GM21360 (cell line): Measurements from ENCODE around the gene NT5DC2.

Experiments used
- ATAC-seq: cut with Tn5 transposase; IDR thresholded peaks from one replicate; pipeline ENCODE4 v1.9.1; 2021; ENCODE audit warnings: mild to moderate bottlenecking, moderate library complexity; ENCODE audit not compliant: unreplicated experiment

Gene NT5DC2

DNA sequence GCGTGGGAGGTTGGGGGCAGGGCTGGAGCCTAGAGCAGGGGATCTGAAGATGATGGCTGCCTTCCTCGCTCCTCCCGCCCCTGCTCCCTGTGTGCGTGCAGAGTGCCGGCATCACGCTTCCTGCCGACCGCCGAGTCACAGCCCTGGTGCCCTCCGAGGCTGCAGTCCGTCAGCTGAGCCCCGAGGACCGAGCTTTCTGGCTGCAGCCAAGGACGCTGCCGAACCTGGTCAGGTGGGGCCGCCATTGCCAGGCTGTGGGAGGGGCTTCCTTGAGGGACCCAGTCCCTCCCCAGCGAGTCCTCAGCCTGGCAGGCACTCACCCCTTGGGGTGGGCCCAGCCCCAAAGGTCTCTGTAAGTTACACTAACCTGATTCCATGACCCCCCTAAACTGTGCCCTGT lies 20.9 kb downstream of the NT5DC2 start:
- ATAC-seq, result no peak

DNA sequence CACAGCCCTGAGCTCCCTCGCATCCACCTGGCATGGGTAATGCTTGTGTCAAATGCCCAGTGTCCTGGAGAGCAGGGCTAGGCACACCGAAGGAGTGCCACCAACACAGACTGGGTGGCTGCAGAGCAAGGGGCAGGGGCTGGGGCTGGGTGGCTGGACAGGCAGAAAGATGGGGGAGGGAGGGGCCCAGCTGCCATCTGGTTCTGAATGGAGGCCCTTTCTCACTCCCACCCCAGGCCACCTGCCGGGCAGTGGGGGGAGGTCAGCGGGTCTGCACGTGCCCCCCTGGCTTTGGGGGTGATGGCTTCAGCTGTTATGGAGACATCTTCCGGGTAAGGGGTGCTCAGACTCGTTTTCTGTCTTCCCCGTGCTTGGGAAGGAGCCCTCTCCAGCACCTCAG lies 21.6 kb downstream of the NT5DC2 start:
- no peak for ATAC-seq

- ATAC-seq, result no peak
Measured at GRCh38 chr3:52511509-52511908, 22.1 kb downstream of the NT5DC2 start.

DNA sequence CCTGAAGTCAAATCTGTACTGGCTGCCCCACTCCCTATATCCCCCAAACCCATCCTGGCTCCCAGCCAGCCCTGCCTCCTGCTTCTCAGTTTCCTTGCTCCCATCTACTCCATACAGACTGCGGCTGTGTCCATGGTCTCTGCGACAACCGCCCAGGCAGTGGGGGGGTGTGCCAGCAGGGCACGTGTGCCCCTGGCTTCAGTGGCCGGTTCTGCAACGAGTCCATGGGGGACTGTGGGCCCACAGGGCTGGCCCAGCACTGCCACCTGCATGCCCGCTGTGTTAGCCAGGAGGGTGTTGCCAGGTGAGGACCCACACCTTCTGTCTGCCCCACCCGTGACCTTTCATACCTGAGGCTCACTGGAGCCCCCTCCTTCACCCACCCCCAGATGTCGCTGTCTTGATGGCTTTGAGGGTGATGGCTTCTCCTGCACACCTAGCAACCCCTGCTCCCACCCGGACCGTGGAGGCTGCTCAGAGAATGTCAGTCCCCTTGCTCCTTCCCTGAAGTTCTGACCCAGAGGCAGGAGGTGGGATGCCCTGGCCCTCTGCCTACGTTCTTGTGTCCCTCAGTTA lies 23.8 kb downstream of the NT5DC2 start:
- ATAC-seq, result no peak

DNA sequence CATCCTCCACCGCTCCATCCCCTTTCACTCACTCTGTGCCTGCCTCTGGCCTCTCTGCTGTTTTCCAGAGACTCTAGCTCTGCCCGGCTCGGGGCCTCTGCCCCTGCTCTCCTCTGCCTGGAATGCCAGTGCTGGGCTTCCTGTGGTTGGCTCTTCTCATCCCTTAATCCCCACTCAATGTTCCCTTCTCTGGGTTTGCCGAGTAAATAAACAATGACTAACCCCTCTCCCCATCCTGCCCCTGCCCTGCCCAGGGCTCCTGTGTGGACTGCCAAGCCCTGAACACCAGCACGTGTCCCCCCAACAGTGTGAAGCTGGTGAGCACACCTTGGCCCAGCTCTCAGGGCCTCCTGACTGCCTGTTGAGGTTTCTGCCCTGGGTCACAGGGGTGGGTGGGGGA lies 26.3 kb downstream of the NT5DC2 start:
- no peak for ATAC-seq

DNA sequence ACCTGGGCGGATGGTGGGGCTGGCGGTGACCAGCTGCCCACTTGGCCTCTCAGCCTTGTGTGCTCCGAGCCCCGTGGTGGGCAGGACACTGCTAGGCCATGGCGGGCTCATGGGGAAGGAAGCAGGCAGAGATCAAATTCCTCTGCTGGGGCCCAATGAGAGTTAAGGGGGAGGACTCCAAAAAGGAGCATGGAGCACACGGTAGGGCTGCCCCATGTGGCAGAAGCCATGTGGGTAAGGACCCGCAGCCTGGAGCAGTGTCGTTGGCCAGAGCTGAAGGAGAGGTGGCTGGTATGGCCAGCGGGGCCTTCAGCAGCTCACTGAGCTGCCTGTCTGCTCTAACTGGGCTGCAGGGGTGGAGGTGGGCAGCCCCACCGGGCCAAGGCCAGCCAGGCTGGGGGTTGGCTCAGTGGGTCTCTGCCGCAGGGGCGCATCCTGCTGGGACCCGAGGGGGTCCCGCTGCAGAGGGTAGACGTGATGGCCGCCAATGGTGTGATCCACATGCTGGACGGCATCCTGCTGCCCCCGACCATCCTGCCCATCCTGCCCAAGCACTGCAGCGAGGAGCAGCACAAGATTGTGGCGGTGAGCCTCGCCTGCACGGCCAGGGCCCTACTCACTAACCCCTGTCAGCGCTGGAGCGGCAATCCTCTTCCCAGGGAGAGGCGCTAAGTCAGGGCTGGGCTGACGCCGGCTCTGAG lies 27.2 kb downstream of the NT5DC2 start:
- no peak for ATAC-seq

DNA sequence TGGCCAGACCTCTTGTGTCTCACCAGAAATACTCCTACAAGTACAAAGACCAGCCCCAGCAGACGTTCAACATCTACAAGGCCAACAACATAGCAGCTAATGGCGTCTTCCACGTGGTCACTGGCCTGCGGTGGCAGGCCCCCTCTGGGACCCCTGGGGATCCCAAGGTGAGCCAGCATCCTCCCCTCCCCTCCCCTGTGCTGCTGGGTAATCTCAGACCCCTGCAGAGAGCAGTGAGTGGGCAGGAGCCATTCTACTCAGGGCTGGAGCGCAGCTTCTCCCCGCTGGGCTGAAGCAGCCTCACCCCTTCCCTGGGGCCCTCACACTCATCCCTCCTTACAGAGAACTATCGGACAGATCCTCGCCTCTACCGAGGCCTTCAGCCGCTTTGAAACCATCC lies 28.7 kb downstream of the NT5DC2 start:
- no peak for ATAC-seq

- no peak for ATAC-seq
Measured at GRCh38 chr3:52503788-52504424, 29.8 kb downstream of the NT5DC2 start.

GRCh38 chr3:52502808-52503350 lies 30.8 kb downstream of the NT5DC2 start:
- ATAC-seq, result no peak

DNA sequence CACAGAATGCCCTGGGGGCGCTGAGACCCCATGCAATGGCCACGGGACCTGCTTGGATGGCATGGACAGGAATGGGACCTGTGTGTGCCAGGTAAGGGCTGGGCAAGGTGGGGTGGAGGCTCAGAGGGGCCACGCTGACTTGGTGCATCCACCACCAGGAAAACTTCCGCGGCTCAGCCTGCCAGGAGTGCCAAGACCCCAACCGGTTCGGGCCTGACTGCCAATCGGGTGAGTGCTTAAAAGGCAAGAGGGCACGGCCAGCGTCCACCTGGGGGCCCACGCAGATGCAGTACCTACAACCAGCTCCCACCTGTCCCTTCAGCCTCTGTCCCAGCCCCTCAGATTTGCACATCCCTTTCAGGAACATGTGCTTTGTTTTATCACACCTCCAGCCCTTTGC lies 31.7 kb downstream of the NT5DC2 start:
- no peak for ATAC-seq

DNA sequence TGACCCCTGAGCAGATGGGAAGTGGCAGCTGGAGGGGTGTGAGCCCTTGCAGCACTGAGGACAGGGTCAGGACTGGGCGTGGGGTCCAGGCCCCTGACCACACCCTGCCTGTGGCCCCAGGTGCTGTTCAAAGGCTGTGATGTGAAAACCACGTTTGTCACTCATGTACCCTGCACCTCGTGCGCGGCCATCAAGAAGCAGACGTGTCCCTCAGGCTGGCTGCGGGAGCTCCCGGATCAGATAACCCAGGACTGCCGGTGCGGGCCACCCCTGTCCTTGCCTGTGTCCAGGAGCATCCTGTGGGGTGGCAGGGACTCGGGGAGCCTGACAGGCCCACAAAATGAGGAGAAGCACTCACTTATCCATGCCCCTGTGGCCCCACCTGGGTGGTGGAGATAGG lies 32.6 kb downstream of the NT5DC2 start:
- ATAC-seq, result no peak

GRCh38 chr3:52498137-52499054 lies 35.3 kb downstream of the NT5DC2 start:
- ATAC-seq, result no peak

DNA sequence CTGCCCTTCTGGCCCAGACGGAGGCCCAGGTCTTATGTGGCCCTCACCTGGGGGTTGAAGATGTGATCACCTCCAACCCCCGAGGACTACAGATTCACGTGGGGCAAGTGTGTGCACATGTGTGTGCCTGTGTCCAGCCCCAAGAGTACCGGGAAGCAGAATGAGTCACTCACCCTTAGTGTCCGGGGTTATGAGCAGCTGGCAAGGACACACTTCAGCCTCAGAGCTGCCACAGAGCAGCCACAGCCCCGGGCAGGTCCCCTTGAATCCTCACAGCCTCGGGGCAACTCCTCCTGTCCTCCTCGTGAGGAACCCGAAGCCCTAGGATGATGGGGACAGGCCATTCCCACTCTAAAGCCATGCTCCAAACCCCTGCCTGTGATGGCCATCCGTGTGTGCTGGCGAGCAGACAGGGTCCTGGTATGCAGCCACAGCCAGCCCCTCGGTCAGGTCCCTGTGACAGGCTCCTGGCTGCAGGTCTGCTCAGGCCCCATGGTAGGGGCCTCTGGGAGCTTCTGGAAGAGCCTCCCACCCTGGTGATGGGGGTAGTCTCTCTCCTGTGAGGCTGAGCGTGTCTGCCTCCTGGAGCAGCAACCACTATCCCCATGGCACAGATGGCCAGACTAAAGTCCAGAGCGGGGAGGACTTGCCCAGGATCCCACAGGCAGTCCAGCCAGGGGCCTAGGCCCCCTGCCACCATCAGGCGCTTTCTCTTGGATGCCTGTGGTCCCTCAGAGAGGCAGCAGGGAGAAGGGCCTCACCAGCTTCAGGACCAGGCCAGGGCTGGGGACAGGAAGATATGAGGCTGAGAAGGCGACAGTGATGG lies 37.7 kb downstream of the NT5DC2 start:
- ATAC-seq, result no peak

- ATAC-seq, result no peak
Measured at GRCh38 chr3:52494886-52495495, 38.7 kb downstream of the NT5DC2 start, which contains the start of gene STAB1. Gene STAB1 (plus strand): TSS chr3:52495338. CDS start chr3:52495414, 76 bp downstream.

- no peak for ATAC-seq
Measured at GRCh38 chr3:52494445-52494844, 39.2 kb downstream of the NT5DC2 start.

- ATAC-seq, result no peak
Measured at GRCh38 chr3:52493232-52494017, 40.2 kb downstream of the NT5DC2 start.

DNA sequence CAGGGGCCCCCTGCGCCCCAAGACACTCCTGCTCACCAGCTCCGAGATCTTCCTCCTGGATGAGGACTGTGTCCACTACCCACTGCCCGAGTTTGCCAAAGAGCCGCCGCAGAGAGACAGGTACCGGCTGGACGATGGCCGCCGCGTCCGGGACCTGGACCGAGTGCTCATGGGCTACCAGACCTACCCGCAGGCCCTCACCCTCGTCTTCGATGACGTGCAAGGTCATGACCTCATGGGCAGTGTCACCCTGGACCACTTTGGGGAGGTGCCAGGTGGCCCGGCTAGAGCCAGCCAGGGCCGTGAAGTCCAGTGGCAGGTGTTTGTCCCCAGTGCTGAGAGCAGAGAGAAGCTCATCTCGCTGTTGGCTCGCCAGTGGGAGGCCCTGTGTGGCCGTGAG lies 41.6 kb downstream of the NT5DC2 start:
- ATAC-seq, result no peak

GRCh38 chr3:52490939-52491526 lies 42.6 kb downstream of the NT5DC2 start:
- no peak for ATAC-seq
